ENCODE results near the gene S100A10. TPM values are rescaled to one million over a fixed set of nuclear protein-coding genes. Genes with fewer than 3 reads are reported as not detected.

The S100A10 gene
- polyA plus RNA-seq, 1 donor from 2014 or later = 24.5 TPM

- Histone ChIP-seq H3K27ac (ENCODE audit: low read length) (no peak overlapping the region), H4K20me1 (ENCODE audit: insufficient read depth) (no peaks in the 10 kb centered on the region), H3K9me3 (ENCODE audit: low read length) (no peaks in the 10 kb centered on the region), H3F3A (ENCODE audit: insufficient read depth, low read length, poor library complexity, severe bottlenecking) (no peaks in the 10 kb centered on the region), H2AFZ (ENCODE audit: low read depth, low read length) (no peak overlapping the region), H3K79me2 (replicated peaks; ENCODE audit: insufficient read depth, low read length) (no peaks in the 10 kb centered on the region), H3K9me2 (ENCODE audit: insufficient read depth, low read length) (no peaks in the 10 kb centered on the region), H3K4me2 (ENCODE audit: low read length) (no peak overlapping the region), H3K4me3 (ENCODE audit: low read length) (no peak overlapping the region), H3K9ac (ENCODE audit: low read length) (no peak overlapping the region), H3K36me3 (ENCODE audit: insufficient read depth, low read length) (no peaks in the 10 kb centered on the region), H3K27me3 (ENCODE audit: insufficient read depth, low read depth, low read length) (no peaks in the 10 kb centered on the region)
- TF ChIP-seq POLR2AphosphoS5 (IDR thresholded peaks at IDR 0.05) (no peak), EP300 (conservative IDR thresholded peaks at IDR 0.05; ENCODE audit: poor library complexity, severe bottlenecking) (no peak), RAD21 (conservative IDR thresholded peaks at IDR 0.05) (no peak), TAF1 (IDR thresholded peaks at IDR 0.05; ENCODE audit: low read depth) (no peak)
These were observed 28.8 kb upstream of the S100A10 start for GRCh38 chr1:152022474-152022873.

GRCh38 chr1:152021569-152021968 is 27.9 kb upstream of the S100A10 start:
- Histone ChIP-seq H3K4me2 (ENCODE audit: low read length) (no peak overlapping the region), H3F3A (ENCODE audit: insufficient read depth, low read length, poor library complexity, severe bottlenecking) (no peaks in the 10 kb centered on the region), H3K27me3 (ENCODE audit: insufficient read depth, low read depth, low read length) (no peaks in the 10 kb centered on the region), H3K36me3 (ENCODE audit: insufficient read depth, low read length) (no peaks in the 10 kb centered on the region), H3K9me3 (ENCODE audit: low read length) (no peaks in the 10 kb centered on the region), H3K79me2 (replicated peaks; ENCODE audit: insufficient read depth, low read length) (no peaks in the 10 kb centered on the region), H3K9ac (ENCODE audit: low read length) (no peak overlapping the region), H3K4me3 (ENCODE audit: low read length) (no peak overlapping the region), H3K9me2 (ENCODE audit: insufficient read depth, low read length) (no peaks in the 10 kb centered on the region), H3K27ac (ENCODE audit: low read length) (no peak overlapping the region), H4K20me1 (ENCODE audit: insufficient read depth) (no peaks in the 10 kb centered on the region), H2AFZ (ENCODE audit: low read depth, low read length) (no peak overlapping the region)
- TF ChIP-seq REST (IDR thresholded peaks at IDR 0.05; ENCODE audit: borderline replicate concordance) (no peak), MXI1 (conservative IDR thresholded peaks at IDR 0.05; ENCODE audit: poor library complexity, severe bottlenecking) (no peak), RAD21 (conservative IDR thresholded peaks at IDR 0.05) (no peak), CTCF (IDR thresholded peaks at IDR 0.05; ENCODE audit: poor library complexity, severe bottlenecking) (no peak), SMC3 (conservative IDR thresholded peaks at IDR 0.05; ENCODE audit: poor library complexity) (no peak), EZH2 (IDR thresholded peaks at IDR 0.05; ENCODE audit: borderline replicate concordance, insufficient read depth, low read length, poor library complexity, severe bottlenecking) (no peak), EP300 (conservative IDR thresholded peaks at IDR 0.05; ENCODE audit: poor library complexity, severe bottlenecking) (no peak), TAF1 (IDR thresholded peaks at IDR 0.05; ENCODE audit: low read depth) (no peak), POLR2AphosphoS5 (IDR thresholded peaks at IDR 0.05) (no peak)

- H2AFZ ChIP-seq (ENCODE audit: low read depth, low read length) = no peak overlapping the region
- H3K9me3 ChIP-seq (ENCODE audit: low read length) = no peaks in the 10 kb centered on the region
- H3K9ac ChIP-seq (ENCODE audit: low read length) = no peak overlapping the region
- H3K79me2 ChIP-seq (replicated peaks; ENCODE audit: insufficient read depth, low read length) = no peaks in the 10 kb centered on the region
- H3K4me2 ChIP-seq (ENCODE audit: low read length) = no peak overlapping the region
- H3K36me3 ChIP-seq (ENCODE audit: insufficient read depth, low read length) = no peaks in the 10 kb centered on the region
- H3K27me3 ChIP-seq (ENCODE audit: insufficient read depth, low read depth, low read length) = no peaks in the 10 kb centered on the region
- H4K20me1 ChIP-seq (ENCODE audit: insufficient read depth) = no peaks in the 10 kb centered on the region
- no peak overlapping the region for H3K27ac ChIP-seq (ENCODE audit: low read length)
- TF ChIP-seq REST (IDR thresholded peaks at IDR 0.05; ENCODE audit: borderline replicate concordance) = no peak
- no peak for TF ChIP-seq SMC3 (conservative IDR thresholded peaks at IDR 0.05; ENCODE audit: poor library complexity)
- no peak for TF ChIP-seq POLR2AphosphoS5 (IDR thresholded peaks at IDR 0.05)
- TF ChIP-seq EZH2 (IDR thresholded peaks at IDR 0.05; ENCODE audit: borderline replicate concordance, insufficient read depth, low read length, poor library complexity, severe bottlenecking) = no peak
- no peak for TF ChIP-seq EP300 (conservative IDR thresholded peaks at IDR 0.05; ENCODE audit: poor library complexity, severe bottlenecking)
- TF ChIP-seq MXI1 (conservative IDR thresholded peaks at IDR 0.05; ENCODE audit: poor library complexity, severe bottlenecking) = no peak
- TF ChIP-seq CTCF (IDR thresholded peaks at IDR 0.05; ENCODE audit: poor library complexity, severe bottlenecking) = no peak
- no peak overlapping the region for H3K4me3 ChIP-seq (ENCODE audit: low read length)
- no peaks in the 10 kb centered on the region for H3K9me2 ChIP-seq (ENCODE audit: insufficient read depth, low read length)
- no peaks in the 10 kb centered on the region for H3F3A ChIP-seq (ENCODE audit: insufficient read depth, low read length, poor library complexity, severe bottlenecking)
These were observed 27.2 kb upstream of the S100A10 start for GRCh38 chr1:152020849-152021248.
